Measurements from ENCODE around the gene PIR.

GRCh38 chrX:15515931-15516330 is 22.8 kb upstream of the PIR start:
- TF ChIP-seq, protein P1, sequence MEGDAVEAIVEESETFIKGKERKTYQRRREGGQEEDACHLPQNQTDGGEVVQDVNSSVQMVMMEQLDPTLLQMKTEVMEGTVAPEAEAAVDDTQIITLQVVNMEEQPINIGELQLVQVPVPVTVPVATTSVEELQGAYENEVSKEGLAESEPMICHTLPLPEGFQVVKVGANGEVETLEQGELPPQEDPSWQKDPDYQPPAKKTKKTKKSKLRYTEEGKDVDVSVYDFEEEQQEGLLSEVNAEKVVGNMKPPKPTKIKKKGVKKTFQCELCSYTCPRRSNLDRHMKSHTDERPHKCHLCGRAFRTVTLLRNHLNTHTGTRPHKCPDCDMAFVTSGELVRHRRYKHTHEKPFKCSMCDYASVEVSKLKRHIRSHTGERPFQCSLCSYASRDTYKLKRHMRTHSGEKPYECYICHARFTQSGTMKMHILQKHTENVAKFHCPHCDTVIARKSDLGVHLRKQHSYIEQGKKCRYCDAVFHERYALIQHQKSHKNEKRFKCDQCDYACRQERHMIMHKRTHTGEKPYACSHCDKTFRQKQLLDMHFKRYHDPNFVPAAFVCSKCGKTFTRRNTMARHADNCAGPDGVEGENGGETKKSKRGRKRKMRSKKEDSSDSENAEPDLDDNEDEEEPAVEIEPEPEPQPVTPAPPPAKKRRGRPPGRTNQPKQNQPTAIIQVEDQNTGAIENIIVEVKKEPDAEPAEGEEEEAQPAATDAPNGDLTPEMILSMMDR (IDR thresholded peaks at IDR 0.05) = no peak
- TF ChIP-seq REST (IDR thresholded peaks at IDR 0.05; ENCODE audit: insufficient read depth in 1 of 2, low read depth in 2 of 2, low read length in 1 of 2) (no peak), POLR2AphosphoS5 (IDR thresholded peaks at IDR 0.05; ENCODE audit: low read depth, low read length) (no peak)

Measured in Panc1 (cell line).